NK-92 (cell line): Measurements from ENCODE around the gene NABP1.
"Not testable (repeated sequence)": the region's sequence is repeated elsewhere in the genome, so short reads cannot be mapped to it uniquely, and the experiment has no call there.

Source experiments
- DNase-seq: peaks from one replicate; lab custom pipeline; 2025; ENCODE audit not compliant: unreplicated experiment; lab: John Stamatoyannopoulos, UW

NABP1 gene

GRCh38 chr2:191677646-191678436, at the start of gene NABP1:
Gene NABP1 (plus strand): TSS chr2:191678136. CDS start chr2:191678615, 479 bp downstream.
- peak; percentile 94 for DNase-seq

- no peak for DNase-seq
Measured at GRCh38 chr2:191629001-191629453, 48.9 kb upstream of the NABP1 start.

- DNase-seq: no peak
Measured at GRCh38 chr2:191629976-191630712, 47.8 kb upstream of the NABP1 start.

- no peak for DNase-seq
Measured at GRCh38 chr2:191631754-191632153, 46.2 kb upstream of the NABP1 start.

GRCh38 chr2:191632426-191632825, 45.5 kb upstream of the NABP1 start:
- DNase-seq: no peak

GRCh38 chr2:191634791-191635190, 43.1 kb upstream of the NABP1 start:
- no peak for DNase-seq

- no peak for DNase-seq
Measured at GRCh38 chr2:191635333-191636234, 42.4 kb upstream of the NABP1 start.

- no peak for DNase-seq
Measured at GRCh38 chr2:191636235-191636543, 41.7 kb upstream of the NABP1 start.

- no peak for DNase-seq
Measured at GRCh38 chr2:191636586-191636985, 41.4 kb upstream of the NABP1 start.

- DNase-seq: no peak
Measured at GRCh38 chr2:191637182-191638078, 40.5 kb upstream of the NABP1 start.

- no peak for DNase-seq
Measured at GRCh38 chr2:191638079-191638801, 39.7 kb upstream of the NABP1 start.

- DNase-seq: no peak
Measured at GRCh38 chr2:191638802-191639172, 39.1 kb upstream of the NABP1 start.

GRCh38 chr2:191641609-191642008, 36.3 kb upstream of the NABP1 start:
- no peak for DNase-seq

- DNase-seq: no peak
Measured at GRCh38 chr2:191642541-191642940, 35.4 kb upstream of the NABP1 start.

GRCh38 chr2:191643429-191643828, 34.5 kb upstream of the NABP1 start:
- DNase-seq: no peak

- DNase-seq: not testable (repeated sequence)
Measured at GRCh38 chr2:191644613-191645012, 33.3 kb upstream of the NABP1 start.

GRCh38 chr2:191645032-191645431, 32.9 kb upstream of the NABP1 start:
- DNase-seq: no peak

GRCh38 chr2:191645434-191646162, 32.3 kb upstream of the NABP1 start:
- no peak for DNase-seq
